HG03108 (cell line): Measurements from ENCODE around the gene NEDD9.

Source experiments
- ATAC-seq: cut with Tn5 transposase; IDR thresholded peaks from one replicate; pipeline ENCODE4 v1.9.1; 2021; ENCODE audit warnings: moderate library complexity; ENCODE audit not compliant: unreplicated experiment

Gene NEDD9

DNA sequence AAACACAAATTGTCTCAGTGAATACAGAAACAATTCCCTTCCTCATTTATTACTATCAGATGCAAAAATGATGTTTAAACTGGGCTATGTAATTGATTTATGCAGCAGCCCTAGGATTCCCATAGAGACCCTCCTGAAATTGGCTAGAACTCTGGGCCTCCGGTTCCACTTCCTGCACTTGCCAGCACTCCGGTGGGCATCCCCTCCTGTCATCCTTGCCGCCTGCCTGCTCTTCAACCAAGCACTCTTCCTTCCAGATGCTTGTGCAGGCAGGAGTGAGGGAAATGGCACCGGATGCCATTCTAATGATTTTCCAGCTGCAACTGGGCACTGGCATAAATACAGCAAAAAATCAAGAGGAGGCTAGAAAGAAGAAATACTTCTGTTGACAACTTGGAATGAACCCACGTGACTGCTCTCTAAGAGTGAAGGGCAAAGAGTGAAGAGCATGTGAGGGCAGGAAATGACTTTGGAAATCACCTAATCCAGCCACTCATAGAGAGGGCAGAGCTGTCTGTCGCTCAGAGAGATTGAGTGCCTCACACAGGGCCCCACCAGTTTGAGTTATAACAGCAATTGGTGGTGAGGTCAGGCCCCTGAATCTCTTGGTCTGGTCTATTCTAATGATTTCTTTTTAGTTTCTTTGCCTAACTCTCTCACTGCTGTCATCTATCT is 3.7 kb upstream of the NEDD9 start:
- ATAC-seq = peak; percentile 23

- ATAC-seq = no peak
Measured at GRCh38 chr6:11235062-11235461, 2.6 kb upstream of the NEDD9 start.

DNA sequence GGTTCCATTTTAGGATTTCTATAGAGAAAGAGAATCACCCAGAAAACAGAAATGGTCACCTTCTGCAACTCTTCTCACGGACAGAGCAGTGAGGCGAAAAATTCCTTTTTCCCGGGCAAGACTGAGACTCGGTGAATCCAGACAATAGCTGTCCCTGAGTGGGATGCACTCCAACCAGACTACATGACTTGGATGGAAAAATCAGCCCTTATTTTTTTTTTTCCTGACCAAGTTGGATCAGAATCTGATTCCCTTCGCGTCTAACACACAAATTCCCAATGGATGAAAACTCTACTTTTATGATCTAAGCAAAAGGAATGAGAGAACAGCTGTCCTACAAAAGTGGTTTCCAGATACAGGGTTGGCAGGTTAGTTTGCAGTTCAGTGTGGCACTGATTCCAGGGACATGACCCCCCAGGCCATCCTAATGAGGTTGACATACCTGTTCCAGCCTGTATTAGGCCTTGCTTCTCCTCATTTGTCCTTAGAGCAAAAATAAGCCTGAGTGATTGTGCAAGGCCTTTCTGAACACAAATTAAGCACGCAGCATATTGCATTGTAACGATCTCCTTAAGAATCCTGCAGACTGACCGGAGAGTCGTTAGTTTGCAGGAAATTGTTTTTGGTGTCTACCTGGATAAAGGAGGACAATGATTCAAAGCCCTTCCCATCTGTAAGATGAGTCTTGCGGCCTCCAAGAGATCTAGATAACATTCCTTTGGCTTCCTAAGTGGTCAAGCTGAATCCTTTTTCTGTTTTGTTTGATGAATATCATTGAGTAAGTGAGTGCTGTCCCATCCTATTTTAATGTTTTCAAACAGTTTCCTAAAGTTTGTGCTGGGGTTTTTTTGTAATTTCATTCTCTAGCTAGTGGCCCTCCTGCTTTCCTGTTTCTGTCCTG is 1.5 kb upstream of the NEDD9 start:
- no peak for ATAC-seq

DNA sequence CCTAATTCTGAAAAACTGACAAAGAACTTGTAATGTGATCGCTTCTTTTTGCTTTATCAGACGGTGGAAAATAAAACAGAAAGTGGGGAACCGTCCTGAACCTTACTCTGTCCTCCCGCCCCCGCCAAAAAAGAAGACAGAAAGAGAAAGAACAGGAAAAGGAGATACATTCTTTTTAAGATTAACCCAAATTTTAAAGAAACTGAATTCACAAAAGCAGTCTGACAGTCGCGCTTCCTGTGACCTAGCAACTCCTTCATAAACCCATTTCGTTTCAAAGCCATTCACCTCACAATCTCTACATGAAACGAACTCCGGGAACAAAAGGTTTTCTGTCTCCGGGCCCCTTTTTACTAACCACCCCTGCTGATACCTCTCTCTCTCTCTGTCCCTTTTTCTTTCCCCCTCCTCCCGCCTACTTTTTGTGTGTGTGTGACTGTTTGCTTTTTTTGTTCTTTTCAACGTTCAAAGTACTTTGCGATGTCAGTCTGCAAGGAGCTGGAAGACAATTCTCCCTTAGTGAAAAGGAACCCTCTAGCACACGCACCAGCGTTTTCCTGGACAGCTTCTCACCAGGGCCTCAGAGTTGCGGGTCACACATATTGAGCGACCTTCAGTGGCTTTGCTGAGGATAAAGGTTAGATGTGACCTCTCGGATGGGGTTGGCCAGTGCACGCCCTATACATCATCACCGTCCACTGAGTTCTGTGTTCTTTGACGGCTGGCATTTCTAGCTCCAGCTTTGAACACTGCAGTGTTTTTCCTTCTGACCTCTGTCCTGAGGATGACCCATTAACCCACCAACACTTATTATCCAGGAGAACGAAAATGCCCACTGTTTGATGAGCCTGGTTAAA is 530 bp upstream of the NEDD9 start:
- no peak for ATAC-seq

DNA sequence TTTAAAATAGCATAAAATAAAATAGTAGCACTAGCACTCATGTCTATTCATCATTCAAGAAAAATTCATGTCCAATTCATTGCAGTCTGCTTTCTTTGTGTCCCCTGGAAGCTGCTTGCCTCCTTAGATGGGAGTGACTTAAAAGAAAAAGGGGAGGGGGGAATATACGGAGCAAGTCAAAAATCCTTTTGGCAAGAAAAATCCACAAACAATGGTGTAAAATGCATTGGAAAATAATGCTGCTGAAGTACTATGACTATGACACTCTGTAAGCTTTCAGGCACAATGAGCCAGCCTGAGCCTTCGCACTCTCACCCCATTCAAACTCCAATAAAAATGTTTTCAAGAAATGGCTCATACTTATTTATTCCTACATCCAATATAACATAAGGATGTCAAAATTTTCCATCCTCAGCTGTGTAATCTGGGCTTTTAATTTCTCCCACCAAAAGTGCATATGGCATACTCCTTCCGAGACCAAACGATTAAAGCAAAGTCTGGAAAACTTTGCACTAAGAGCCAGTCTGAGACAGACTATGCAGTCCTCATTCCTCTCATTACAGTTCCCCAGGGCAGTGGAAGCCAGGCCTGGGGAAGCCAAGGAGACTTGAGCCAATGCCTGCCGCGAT is 790 bp downstream of the NEDD9 start:
- no peak for ATAC-seq

DNA sequence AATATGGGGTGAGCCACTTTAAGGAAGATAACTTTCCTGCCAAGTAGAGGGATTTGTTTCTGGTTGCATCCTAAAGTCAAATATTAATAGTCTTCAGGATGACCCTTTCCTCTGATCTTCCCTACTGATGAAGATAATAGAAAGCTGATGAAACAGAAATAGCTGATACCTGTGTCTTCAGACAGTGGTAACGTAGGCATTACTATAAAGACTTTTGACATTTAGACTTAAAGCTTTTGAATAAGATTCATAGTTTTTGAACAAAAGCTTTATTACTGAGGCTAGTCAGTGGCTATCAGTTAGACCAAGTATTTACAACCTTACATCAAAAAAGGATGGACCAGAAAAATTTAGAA is 1.4 kb downstream of the NEDD9 start:
- ATAC-seq = no peak

- no peak for ATAC-seq
Measured at GRCh38 chr6:11230158-11231107, 2.0 kb downstream of the NEDD9 start.

GRCh38 chr6:11229655-11230046 is 2.8 kb downstream of the NEDD9 start:
- no peak for ATAC-seq

- no peak for ATAC-seq
Measured at GRCh38 chr6:11228935-11229654, 3.4 kb downstream of the NEDD9 start.

DNA sequence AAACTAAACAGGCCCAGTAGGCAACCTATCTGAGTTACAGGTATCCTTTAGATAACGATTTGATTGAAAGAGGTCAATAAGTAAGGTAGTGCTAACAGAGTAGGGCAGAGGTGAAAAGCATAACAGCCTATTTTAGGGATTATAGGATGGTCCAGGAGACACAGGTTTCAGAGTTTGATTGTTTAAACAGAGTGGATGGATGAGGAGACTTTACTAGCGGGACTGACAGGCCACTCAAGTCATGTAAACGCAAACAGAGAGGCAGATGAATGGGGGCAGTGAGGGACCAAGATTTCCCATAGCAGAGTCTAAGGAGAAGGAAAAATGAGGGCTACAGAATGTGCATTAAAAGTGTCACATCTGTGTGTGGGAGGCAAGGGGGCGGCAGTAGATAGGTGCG is 4.8 kb downstream of the NEDD9 start:
- no peak for ATAC-seq

DNA sequence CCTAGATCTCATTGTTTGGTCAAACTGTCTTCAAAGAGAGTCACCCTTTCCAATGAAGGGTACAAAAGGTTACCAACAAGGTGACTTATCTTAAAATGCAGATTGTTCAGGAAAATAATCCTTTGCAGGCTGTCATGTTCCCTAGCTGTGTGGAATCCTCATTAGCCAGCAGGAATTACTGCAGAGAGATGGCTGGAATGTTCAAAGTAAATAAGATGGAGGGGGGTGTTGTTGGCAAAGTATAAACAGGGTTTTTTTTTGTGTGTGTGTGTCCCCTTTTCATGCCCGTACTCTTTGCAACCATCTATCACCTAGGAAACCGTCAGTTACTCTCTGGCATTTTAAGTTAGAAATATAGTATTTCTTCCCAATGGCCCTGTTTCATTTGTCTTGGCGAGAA is 6.5 kb downstream of the NEDD9 start:
- no peak for ATAC-seq

GRCh38 chr6:11224966-11225463 is 7.5 kb downstream of the NEDD9 start:
- no peak for ATAC-seq

- peak; percentile 83 for ATAC-seq
Measured at GRCh38 chr6:11224252-11224965, 8.1 kb downstream of the NEDD9 start.

DNA sequence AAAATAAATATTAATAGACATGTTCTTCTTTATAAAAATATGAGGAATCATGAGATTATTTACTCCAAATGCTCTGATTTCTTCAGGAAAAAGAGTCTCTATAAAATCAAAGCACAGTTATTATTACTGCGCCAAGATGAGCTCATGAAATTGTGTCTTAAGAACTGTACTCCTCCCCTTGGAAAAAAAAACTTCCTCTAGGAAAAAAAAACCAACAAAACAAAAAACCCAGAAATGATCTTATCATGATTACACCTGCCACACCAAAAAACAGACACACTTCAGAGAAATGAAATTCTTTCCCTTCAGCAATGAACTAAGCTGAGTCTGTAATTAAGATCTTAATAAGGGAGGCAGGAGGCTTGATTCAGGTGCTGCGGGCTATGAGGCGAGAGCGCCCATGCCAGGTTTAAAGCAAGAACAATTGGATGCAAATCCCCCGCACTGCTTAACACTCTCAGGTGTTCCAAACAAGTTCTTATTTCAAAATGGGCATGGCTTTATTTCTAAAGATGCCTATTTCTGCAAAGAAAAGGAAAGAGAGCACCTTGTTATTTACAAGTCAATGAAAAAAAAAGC is 9.1 kb downstream of the NEDD9 start:
- no peak for ATAC-seq

- no peak for ATAC-seq
Measured at GRCh38 chr6:11222385-11223277, 9.8 kb downstream of the NEDD9 start.

- ATAC-seq = no peak
Measured at GRCh38 chr6:11221623-11222384, 10.7 kb downstream of the NEDD9 start.
